SH-SY5Y (cell line): Measurements from ENCODE around the gene PTPRT.

Source experiments
- GATA2 ChIP-seq: IDR thresholded peaks from 2 replicates; pipeline ENCODE4 v1.6.1; 2011; ENCODE audit warnings: mild to moderate bottlenecking, low read depth, low read length
- GATA3 ChIP-seq: IDR thresholded peaks from 2 replicates; pipeline ENCODE4 v1.6.1; 2011; ENCODE audit warnings: low read depth, mild to moderate bottlenecking, low read length, moderate library complexity

The PTPRT gene

GRCh38 chr20:42734660-42735368 lies 454.9 kb downstream of the PTPRT start:
- TF ChIP-seq GATA2 = no peak
- TF ChIP-seq GATA3 = no peak

GRCh38 chr20:42721923-42722322 lies 467.8 kb downstream of the PTPRT start:
- TF ChIP-seq GATA3 = no peak
- no peak for TF ChIP-seq GATA2

DNA sequence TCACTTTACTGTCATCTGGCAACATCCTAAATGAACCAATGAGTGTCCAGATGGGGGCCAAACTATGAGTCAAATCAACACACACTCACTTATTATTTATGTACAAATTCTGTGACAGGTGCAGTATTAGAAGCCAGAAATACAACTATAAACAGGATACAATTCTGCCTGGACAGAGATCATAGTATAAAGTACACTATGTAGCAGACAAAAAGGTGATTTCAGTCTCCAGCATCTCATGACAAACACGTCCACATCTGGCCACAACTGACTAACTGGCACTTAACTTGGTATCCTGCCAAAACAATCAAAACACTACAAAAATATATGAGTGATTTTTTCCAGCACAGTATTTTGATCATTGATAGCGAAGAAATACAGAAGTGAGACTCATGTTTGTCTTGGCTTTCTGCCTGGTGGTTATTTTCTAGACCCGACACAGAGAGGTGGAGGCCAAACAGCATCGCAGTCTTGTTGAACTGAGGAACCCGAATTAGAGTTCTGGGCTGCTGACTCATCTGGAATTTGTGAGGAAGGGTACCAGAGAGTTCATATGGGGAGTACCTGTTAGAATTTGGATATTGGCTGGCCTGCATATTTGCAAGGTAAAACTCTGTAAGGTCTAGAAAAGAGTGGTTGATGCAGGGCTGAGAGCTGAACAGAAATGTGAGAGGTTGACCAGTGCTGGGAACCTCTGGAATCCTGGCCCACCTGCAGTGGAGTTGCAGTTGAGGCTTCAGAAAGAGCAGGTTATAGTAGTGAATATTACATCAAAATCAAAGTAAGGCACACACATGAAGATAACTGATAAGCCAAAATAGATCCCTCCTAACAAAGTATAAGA lies 475.2 kb downstream of the PTPRT start:
- TF ChIP-seq GATA3 (no peak), GATA2 (peak; percentile 42)

- TF ChIP-seq GATA2 (no peak), GATA3 (no peak)
Measured at GRCh38 chr20:42708266-42708665, 481.4 kb downstream of the PTPRT start.

DNA sequence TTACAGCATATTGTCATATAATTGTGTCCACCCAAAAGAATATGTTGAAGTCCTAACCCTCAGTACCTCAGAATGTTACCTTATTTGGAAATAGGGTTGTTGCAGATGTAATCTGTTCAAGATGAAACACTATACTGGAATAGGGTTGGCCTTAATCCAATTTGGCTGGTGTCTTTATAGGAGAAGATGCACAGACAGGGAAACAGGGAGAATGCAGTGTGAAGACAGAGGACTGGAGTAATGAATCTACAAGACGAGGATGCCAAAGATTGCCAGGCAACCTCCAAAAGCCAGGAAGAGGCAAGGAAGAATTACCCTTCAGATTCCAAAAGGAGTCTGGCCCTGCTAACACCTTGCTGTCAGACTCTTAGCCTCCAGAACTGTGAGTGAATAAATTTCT lies 482.9 kb downstream of the PTPRT start:
- no peak for TF ChIP-seq GATA3
- no peak for TF ChIP-seq GATA2

GRCh38 chr20:42705550-42705949 lies 484.2 kb downstream of the PTPRT start:
- TF ChIP-seq GATA2 = no peak
- TF ChIP-seq GATA3 = no peak

DNA sequence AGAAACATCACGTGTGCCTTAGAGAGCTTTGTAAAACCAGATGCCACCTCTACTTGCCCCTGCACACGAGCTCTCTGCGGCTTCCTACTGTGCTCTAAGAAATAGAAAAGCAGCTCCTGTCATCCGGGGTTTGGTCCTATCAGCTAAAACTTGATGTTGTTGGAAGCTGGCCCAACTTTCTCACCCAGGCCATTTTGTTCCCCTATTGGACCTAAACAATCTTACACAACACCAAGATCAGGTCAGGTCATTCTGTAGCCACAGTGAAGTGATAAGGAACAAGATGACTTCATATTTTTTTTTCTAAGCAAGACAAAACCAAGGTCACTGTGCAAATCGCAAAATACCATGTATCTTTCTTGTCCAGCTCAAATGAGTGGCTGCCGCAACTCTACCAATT lies 486.0 kb downstream of the PTPRT start:
- TF ChIP-seq GATA3 (no peak), GATA2 (no peak)

- TF ChIP-seq GATA3 = no peak
- TF ChIP-seq GATA2 = no peak
Measured at GRCh38 chr20:42701948-42702347, 487.8 kb downstream of the PTPRT start.

GRCh38 chr20:42700372-42700771 lies 489.3 kb downstream of the PTPRT start:
- no peak for TF ChIP-seq GATA3
- no peak for TF ChIP-seq GATA2

DNA sequence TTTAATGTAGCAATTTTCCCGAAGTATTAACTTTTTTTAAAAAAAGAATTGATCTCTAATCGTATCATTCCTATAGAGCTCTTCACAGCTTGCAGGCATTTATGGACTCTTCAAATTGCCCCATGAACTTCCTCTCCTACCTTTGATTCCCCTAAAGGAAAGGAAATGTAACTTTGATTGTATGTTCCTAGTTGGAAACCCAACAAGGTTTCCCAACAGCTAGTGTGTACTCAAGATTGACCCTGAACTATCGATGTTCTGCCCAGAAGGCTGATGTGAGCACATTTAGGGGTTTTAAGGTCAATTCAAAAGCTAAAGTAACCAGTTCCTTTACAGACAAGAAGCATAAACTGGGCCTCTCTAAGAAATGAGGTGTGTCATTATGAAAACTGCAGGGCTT lies 491.7 kb downstream of the PTPRT start:
- TF ChIP-seq GATA2 = no peak

GRCh38 chr20:42690842-42691437 lies 498.8 kb downstream of the PTPRT start:
- TF ChIP-seq GATA3 (no peak), GATA2 (no peak)

DNA sequence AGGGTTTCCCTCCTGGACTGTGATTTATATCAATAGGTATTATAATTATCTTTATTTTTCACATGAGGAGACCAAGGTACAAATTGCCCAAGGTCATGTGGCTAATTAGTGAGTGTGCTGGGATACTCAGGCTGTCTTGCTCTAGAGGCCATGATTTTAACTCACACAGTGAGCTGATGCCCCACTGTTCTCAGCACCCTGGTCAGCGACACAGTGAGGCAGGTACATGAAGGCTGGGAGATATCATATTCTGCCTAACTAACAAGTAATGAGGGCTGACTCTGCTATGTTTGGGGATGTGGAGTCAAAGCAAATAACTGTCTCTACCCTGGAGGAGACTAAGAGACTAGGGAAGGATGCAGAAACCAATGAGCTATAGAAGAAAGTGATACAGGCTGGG lies 501.1 kb downstream of the PTPRT start:
- TF ChIP-seq GATA3 = no peak
- no peak for TF ChIP-seq GATA2

DNA sequence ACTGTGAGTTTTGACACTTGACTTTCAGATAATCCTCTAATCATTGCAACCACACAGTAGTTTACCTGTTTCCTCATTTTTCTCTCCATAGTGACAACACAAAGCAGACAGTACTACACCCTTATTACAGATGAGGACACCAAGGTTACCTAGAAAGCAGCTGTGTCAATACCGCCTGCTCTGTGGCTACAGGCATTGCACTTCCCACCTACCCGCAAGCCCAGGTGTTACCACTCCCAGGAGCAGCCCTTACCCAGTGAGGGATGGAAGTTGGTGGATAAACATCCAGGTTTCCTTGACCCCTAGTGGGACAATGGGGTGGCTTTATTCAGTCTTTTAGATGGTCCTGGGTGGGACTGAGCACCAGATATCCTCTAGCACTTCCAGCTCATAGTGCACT lies 503.6 kb downstream of the PTPRT start:
- TF ChIP-seq GATA2 = no peak
- no peak for TF ChIP-seq GATA3

GRCh38 chr20:42678895-42679294 lies 510.8 kb downstream of the PTPRT start:
- no peak for TF ChIP-seq GATA2
- TF ChIP-seq GATA3 = no peak

DNA sequence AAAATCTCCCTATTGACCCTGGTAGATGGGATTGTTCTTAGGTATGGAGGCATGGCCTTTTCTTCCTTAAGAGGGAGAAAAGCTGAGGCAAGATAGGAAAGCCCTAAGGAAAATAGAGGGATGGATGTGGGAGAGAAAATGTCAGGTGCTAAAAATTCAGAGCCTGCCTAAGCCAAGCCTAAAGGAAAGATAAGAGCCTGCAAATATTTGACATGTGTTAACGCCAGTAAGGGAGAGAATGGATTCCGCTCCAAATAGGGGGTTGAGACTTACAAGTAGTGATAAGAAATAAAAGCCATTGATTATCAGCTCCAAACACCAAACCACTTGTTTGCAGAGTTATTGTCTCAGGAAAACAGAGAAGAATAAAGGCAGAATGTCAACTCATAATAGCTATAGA lies 533.6 kb downstream of the PTPRT start:
- no peak for TF ChIP-seq GATA3
- no peak for TF ChIP-seq GATA2
